Astrocyte (in vitro differentiated cells and primary cell): ENCODE data around the gene PLXNB2. TPM values are rescaled to one million over a fixed set of nuclear protein-coding genes. Genes with fewer than 3 reads are reported as not detected.

Experiments
- DNase-seq: peaks from one replicate; pipeline ENCODE4 v3.0.0-alpha.2; 2010; ENCODE audit warnings: low read depth
- FAIRE-seq: peaks from 2 replicates; lab custom pipeline; 2011; peaks lifted over from hg19 to GRCh38; lab: Jason Lieb, UNC
- H2AFZ ChIP-seq: 2 replicates; pipeline ENCODE4 v1.6.0; 2012; ENCODE audit warnings: low read depth, low read length, inconsistent platforms
- H3K27ac ChIP-seq: 2 replicates; pipeline ENCODE4 v1.5.1; 2011; ENCODE audit warnings: low read depth, low read length, inconsistent platforms
- H3K27me3 ChIP-seq: 2 replicates; pipeline ENCODE4 v1.6.0; 2011; ENCODE audit warnings: low read length, inconsistent platforms; ENCODE audit not compliant: insufficient read depth
- H3K36me3 ChIP-seq: 2 replicates; pipeline ENCODE4 v1.5.1; 2011; ENCODE audit warnings: low read length, inconsistent platforms; ENCODE audit not compliant: insufficient read depth
- H3K4me1 ChIP-seq: 2 replicates; pipeline ENCODE4 v1.5.1; 2011; ENCODE audit warnings: low read length, inconsistent platforms; ENCODE audit not compliant: insufficient read depth
- H3K4me2 ChIP-seq: 2 replicates; pipeline ENCODE4 v1.6.0; 2012; ENCODE audit warnings: low read length, inconsistent platforms
- H3K4me3 ChIP-seq: 2 replicates; pipeline ENCODE4 v1.5.1; 2011; ENCODE audit warnings: low read depth, mild to moderate bottlenecking, low read length, inconsistent platforms; ENCODE audit not compliant: insufficient read depth
- H3K79me2 ChIP-seq: 2 replicates; pipeline ENCODE4 v1.6.0; 2012; ENCODE audit warnings: mild to moderate bottlenecking, low read length, inconsistent platforms; ENCODE audit not compliant: insufficient read depth
- H3K9ac ChIP-seq: 2 replicates; pipeline ENCODE4 v1.6.0; 2012; ENCODE audit warnings: mild to moderate bottlenecking, low read length, inconsistent platforms
- H3K9me3 ChIP-seq: 2 replicates; pipeline ENCODE4 v1.5.1; 2012; ENCODE audit warnings: low read depth, mild to moderate bottlenecking, low read length, inconsistent platforms; ENCODE audit not compliant: insufficient read depth
- H4K20me1 ChIP-seq: 2 replicates; pipeline ENCODE4 v1.6.0; 2012; ENCODE audit warnings: low read length, inconsistent platforms; ENCODE audit not compliant: insufficient read depth
- H3K27ac Mint-ChIP-seq: one replicate; pipeline ENCODE4 v1.8.0; 2021; ENCODE audit warnings: mild to moderate bottlenecking, mixed read lengths; ENCODE audit not compliant: unreplicated experiment
- H3K27me3 Mint-ChIP-seq: one replicate; pipeline ENCODE4 v1.8.0; 2021; ENCODE audit warnings: low read depth, mixed read lengths; ENCODE audit not compliant: unreplicated experiment
- H3K36me3 Mint-ChIP-seq: one replicate; pipeline ENCODE4 v1.8.0; 2021; ENCODE audit warnings: low read depth, mixed read lengths; ENCODE audit not compliant: unreplicated experiment
- H3K4me1 Mint-ChIP-seq: one replicate; pipeline ENCODE4 v1.8.0; 2021; ENCODE audit warnings: low read depth, mixed read lengths; ENCODE audit not compliant: unreplicated experiment
- H3K4me3 Mint-ChIP-seq: one replicate; pipeline ENCODE4 v1.8.0; 2021; ENCODE audit warnings: mild to moderate bottlenecking, moderate library complexity, mixed read lengths; ENCODE audit not compliant: unreplicated experiment
- H3K9me3 Mint-ChIP-seq: one replicate; pipeline ENCODE4 v1.8.0; 2021; ENCODE audit warnings: mild to moderate bottlenecking, mixed read lengths; ENCODE audit not compliant: unreplicated experiment
- CTCF ChIP-seq: IDR thresholded peaks from 2 replicates; pipeline ENCODE4 v1.5.1; 2011; ENCODE audit warnings: low read depth, mild to moderate bottlenecking, inconsistent platforms, low read length, moderate library complexity; ENCODE audit not compliant: insufficient read depth
- EZH2 ChIP-seq: IDR thresholded peaks from 2 replicates; pipeline ENCODE4 v1.6.1; 2012; ENCODE audit warnings: mild to moderate bottlenecking, low read length, inconsistent platforms; ENCODE audit not compliant: insufficient read depth
- total RNA-seq: library from RNA; stranded (reverse); gene quantifications from 2 replicates; pipeline ENCODE4 v1.2.1, GENCODE V29; 2021

Gene PLXNB2
- total RNA-seq, 1 donor from 2014 or later, result 327 TPM

- TF ChIP-seq EZH2, result no peak
- no peak for TF ChIP-seq CTCF
- no peak overlapping the region for H3K9ac ChIP-seq
- H3K27ac ChIP-seq, result no peak overlapping the region
- peaks cover 14% of the 10 kb centered on the region for H3K4me1 ChIP-seq
- Mint-ChIP-seq H3K4me1 (peaks cover 2% of the 10 kb centered on the region), H3K4me3 (no peak overlapping the region), H3K27ac (peak overlapping the region; percentile 26), H3K36me3 (no peaks in the 10 kb centered on the region), H3K9me3 (no peaks in the 10 kb centered on the region), H3K27me3 (no peaks in the 10 kb centered on the region)
- peaks cover 54% of the 10 kb centered on the region for H4K20me1 ChIP-seq
- H3K79me2 ChIP-seq, result peaks cover 41% of the 10 kb centered on the region
- no peak overlapping the region for H3K4me3 ChIP-seq
- no peak overlapping the region for H2AFZ ChIP-seq
- no peak for DNase-seq
- no peaks in the 10 kb centered on the region for H3K9me3 ChIP-seq
- no peak for FAIRE-seq
- peaks cover 15% of the 10 kb centered on the region for H3K36me3 ChIP-seq
- H3K4me2 ChIP-seq, result no peak overlapping the region
- no peaks in the 10 kb centered on the region for H3K27me3 ChIP-seq
Observed at GRCh38 chr22:50284479-50284878, 23.0 kb downstream of the PLXNB2 start.

GRCh38 chr22:50283821-50284220, 23.6 kb downstream of the PLXNB2 start:
- Histone ChIP-seq H3K9ac (no peak overlapping the region), H3K4me3 (no peak overlapping the region), H2AFZ (no peak overlapping the region), H3K9me3 (no peaks in the 10 kb centered on the region), H4K20me1 (peaks cover 51% of the 10 kb centered on the region), H3K36me3 (peaks cover 15% of the 10 kb centered on the region), H3K4me2 (no peak overlapping the region), H3K79me2 (peaks cover 34% of the 10 kb centered on the region), H3K4me1 (peaks cover 14% of the 10 kb centered on the region), H3K27me3 (no peaks in the 10 kb centered on the region), H3K27ac (no peak overlapping the region)
- H3K36me3 Mint-ChIP-seq, result no peaks in the 10 kb centered on the region
- H3K27ac Mint-ChIP-seq, result no peak overlapping the region
- peaks cover 2% of the 10 kb centered on the region for H3K4me1 Mint-ChIP-seq
- no peak overlapping the region for H3K4me3 Mint-ChIP-seq
- no peak for TF ChIP-seq CTCF
- no peak for TF ChIP-seq EZH2
- no peaks in the 10 kb centered on the region for H3K9me3 Mint-ChIP-seq
- H3K27me3 Mint-ChIP-seq, result no peaks in the 10 kb centered on the region
- DNase-seq (no peak), FAIRE-seq (no peak)

- Histone ChIP-seq H3K36me3 (peaks cover 12% of the 10 kb centered on the region), H3K4me1 (peaks cover 14% of the 10 kb centered on the region), H3K27ac (peak overlapping the region; percentile 45), H3K9me3 (no peaks in the 10 kb centered on the region), H2AFZ (no peak overlapping the region), H4K20me1 (peaks cover 41% of the 10 kb centered on the region), H3K27me3 (no peaks in the 10 kb centered on the region), H3K4me3 (no peak overlapping the region), H3K79me2 (peaks cover 21% of the 10 kb centered on the region), H3K9ac (peak overlapping the region; percentile 47), H3K4me2 (peak overlapping the region; percentile 66)
- H3K27me3 Mint-ChIP-seq, result no peaks in the 10 kb centered on the region
- DNase-seq (peak; percentile 78), FAIRE-seq (no peak)
- H3K4me1 Mint-ChIP-seq, result peaks cover 2% of the 10 kb centered on the region
- H3K9me3 Mint-ChIP-seq, result no peaks in the 10 kb centered on the region
- no peak overlapping the region for H3K4me3 Mint-ChIP-seq
- no peak for TF ChIP-seq CTCF
- TF ChIP-seq EZH2, result no peak
- H3K27ac Mint-ChIP-seq, result peak overlapping the region; percentile 34
- no peaks in the 10 kb centered on the region for H3K36me3 Mint-ChIP-seq
Observed at GRCh38 chr22:50282361-50283155, 24.9 kb downstream of the PLXNB2 start.
